Measurements from ENCODE around the gene PRRX2.

DNA sequence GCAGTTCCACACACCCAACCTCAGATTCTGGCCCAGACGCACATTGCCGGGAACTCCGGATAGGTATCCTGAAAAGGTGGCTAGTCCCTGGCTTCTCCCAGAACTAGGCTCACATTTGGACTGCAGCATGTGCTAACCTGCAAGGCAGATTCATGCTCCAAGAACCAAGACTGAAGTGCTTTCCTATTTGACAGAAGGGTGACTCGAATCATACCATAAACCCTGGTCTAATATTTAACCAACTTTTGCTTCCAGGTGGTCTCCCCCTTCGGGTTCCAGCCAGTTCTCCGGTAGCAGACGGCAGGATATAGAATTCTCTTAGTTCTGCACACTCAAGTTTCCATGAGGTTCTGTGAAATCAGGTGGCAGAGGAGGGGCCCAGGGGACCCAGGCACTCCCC, 79.8 kb downstream of the PRRX2 start:
- TF ChIP-seq, protein P1, sequence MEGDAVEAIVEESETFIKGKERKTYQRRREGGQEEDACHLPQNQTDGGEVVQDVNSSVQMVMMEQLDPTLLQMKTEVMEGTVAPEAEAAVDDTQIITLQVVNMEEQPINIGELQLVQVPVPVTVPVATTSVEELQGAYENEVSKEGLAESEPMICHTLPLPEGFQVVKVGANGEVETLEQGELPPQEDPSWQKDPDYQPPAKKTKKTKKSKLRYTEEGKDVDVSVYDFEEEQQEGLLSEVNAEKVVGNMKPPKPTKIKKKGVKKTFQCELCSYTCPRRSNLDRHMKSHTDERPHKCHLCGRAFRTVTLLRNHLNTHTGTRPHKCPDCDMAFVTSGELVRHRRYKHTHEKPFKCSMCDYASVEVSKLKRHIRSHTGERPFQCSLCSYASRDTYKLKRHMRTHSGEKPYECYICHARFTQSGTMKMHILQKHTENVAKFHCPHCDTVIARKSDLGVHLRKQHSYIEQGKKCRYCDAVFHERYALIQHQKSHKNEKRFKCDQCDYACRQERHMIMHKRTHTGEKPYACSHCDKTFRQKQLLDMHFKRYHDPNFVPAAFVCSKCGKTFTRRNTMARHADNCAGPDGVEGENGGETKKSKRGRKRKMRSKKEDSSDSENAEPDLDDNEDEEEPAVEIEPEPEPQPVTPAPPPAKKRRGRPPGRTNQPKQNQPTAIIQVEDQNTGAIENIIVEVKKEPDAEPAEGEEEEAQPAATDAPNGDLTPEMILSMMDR (IDR thresholded peaks at IDR 0.05) = no peak
- TF ChIP-seq POLR2A (IDR thresholded peaks at IDR 0.05) = no peak
